Vagina (tissue), 2 donors: ENCODE data around the gene CHRND.

Experiments
- CTCF ChIP-seq, 3 experiments: fragments of 450-650 bp in 2 of 3; fragments of 200-600 bp in 1 of 3; sonication (generic) in 1 of 3; IDR thresholded peaks; one replicate each; pipeline ENCODE4 v1.5.1; 2017 to 2019; ENCODE audit warnings: antibody characterized with exemption in 3 of 3, mild to moderate bottlenecking in 2 of 3, moderate library complexity in 2 of 3
- POLR2A ChIP-seq, 2 donors: fragments of 450-650 bp; IDR thresholded peaks; one replicate each; pipeline ENCODE4 v1.6.1; 2017; ENCODE audit warnings: antibody characterized with exemption in 2 of 2, mild to moderate bottlenecking in 2 of 2, moderate library complexity in 2 of 2
- POLR2AphosphoS5 ChIP-seq, 2 donors: sonication (generic); formaldehyde crosslinking; IDR thresholded peaks; one replicate each; pipeline ENCODE4 v1.9.0; 2017; ENCODE audit warnings: antibody characterized with exemption in 2 of 2, mild to moderate bottlenecking in 2 of 2, low read depth in 1 of 2; ENCODE audit not compliant: insufficient read depth in 1 of 2

DNA sequence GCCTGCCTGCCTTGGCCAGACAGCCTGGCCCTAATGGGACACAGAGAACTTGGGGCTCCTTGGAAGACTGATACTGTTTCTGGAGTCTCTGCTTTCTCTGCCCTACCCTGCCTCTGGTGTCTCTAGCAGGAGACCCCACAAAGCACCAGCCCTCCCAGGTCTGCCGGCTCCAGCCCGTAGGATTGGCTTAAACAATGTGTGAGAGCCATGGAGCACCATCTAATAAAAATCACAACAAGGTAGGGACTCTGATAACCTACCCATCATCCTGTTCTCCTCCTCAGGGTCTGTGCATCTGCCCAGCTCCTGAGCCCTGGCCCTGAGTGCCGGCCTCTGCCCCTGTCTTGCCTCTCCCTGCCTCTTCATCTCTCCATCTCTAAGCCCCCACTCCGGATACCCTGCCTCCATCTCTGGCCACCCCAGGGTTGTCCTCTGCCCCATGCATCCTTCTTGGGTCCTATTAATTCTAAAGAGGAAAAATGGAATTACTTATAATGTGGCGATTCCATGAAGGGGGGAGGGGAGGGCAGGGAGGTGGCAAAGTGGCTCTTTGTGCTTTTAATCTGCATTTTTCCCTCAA is 37.1 kb upstream of the CHRND start:
- TF ChIP-seq CTCF (IDR thresholded peaks at IDR 0.05) (no peak), POLR2A (IDR thresholded peaks at IDR 0.05) (no peak), POLR2AphosphoS5 (IDR thresholded peaks at IDR 0.05; ENCODE audit: insufficient read depth in 1 of 2, low read depth in 1 of 2) (no peak)
